ENCODE measurements around the gene GIGYF1. TPM values are rescaled to one million over a fixed set of nuclear protein-coding genes. Genes with fewer than 3 reads are reported as not detected.

The GIGYF1 gene
- total and polyA plus RNA-seq, 2 of the 13 experiments (the other 11 are each of a cell fraction or from before 2014, with no cell fraction given) = 7.6 to 16.1 TPM

- no peak for TF ChIP-seq ZHX2 (IDR thresholded peaks at IDR 0.05; ENCODE audit: low read depth)
- no peak for TF ChIP-seq ZHX2 (CRISPR knock-in tag; IDR thresholded peaks at IDR 0.05; ENCODE audit: borderline replicate concordance)
- no peak for TF ChIP-seq ZNF138 (CRISPR knock-in tag; IDR thresholded peaks at IDR 0.05; ENCODE audit: low read depth)
- no peak for TF ChIP-seq TBP (CRISPR knock-in tag; IDR thresholded peaks at IDR 0.05)
- 0 out of 2 replicates have a peak, but pooled peaks have one; percentile 36 for TF ChIP-seq PHF20 (CRISPR knock-in tag; IDR thresholded peaks at IDR 0.05)
- no peak for TF ChIP-seq ZNF841 (CRISPR knock-in tag; IDR thresholded peaks at IDR 0.05; ENCODE audit: borderline replicate concordance)
- TF ChIP-seq ZNF703 (CRISPR knock-in tag; IDR thresholded peaks at IDR 0.05; ENCODE audit: borderline replicate concordance) = no peak
- TF ChIP-seq ATF7 (IDR thresholded peaks at IDR 0.05) = no peak
- TF ChIP-seq ATF7 (CRISPR knock-in tag; IDR thresholded peaks at IDR 0.05) = no peak
- TF ChIP-seq ZNF263 (CRISPR knock-in tag; IDR thresholded peaks at IDR 0.05) = no peak
- no peak for TF ChIP-seq ZBTB49 (CRISPR knock-in tag; IDR thresholded peaks at IDR 0.05; ENCODE audit: borderline replicate concordance)
- peak; percentile 52; the same call in 1 of the 2 replicates for TF ChIP-seq UBTF (CRISPR knock-in tag; IDR thresholded peaks at IDR 0.05)
- peak; percentile 47 for TF ChIP-seq ZFY (CRISPR knock-in tag; IDR thresholded peaks at IDR 0.05)
- no peak for TF ChIP-seq DRAP1 (CRISPR knock-in tag; IDR thresholded peaks at IDR 0.05)
- TF ChIP-seq ZFP91 (CRISPR knock-in tag; IDR thresholded peaks at IDR 0.05; ENCODE audit: borderline replicate concordance) = 0 out of 2 replicates have a peak, but pooled peaks have one; percentile 22
Observed at GRCh38 chr7:100693312-100694097, 545 bp downstream of the GIGYF1 start (continued).

Measured in HepG2 (cell line).